Parathyroid adenoma (tissue), 2 donors: Measurements from ENCODE around the gene PRCC.

ENCODE experiments used
- H2AFZ ChIP-seq: fragments of 300-600 bp; sonication (generic); one replicate; pipeline ENCODE4 v1.7.0; 2017; ENCODE audit warnings: antibody characterized with exemption, mild to moderate bottlenecking
- H3K27ac ChIP-seq: fragments of 300-600 bp; sonication (generic); one replicate; pipeline ENCODE4 v1.7.0; 2017
- H3K27me3 ChIP-seq: fragments of 300-600 bp; sonication (generic); one replicate; pipeline ENCODE4 v1.7.0; 2017; ENCODE audit warnings: low read length; ENCODE audit not compliant: control insufficient read depth, insufficient read depth
- H3K36me3 ChIP-seq: fragments of 300-600 bp; sonication (generic); one replicate; pipeline ENCODE4 v1.7.0; 2017; ENCODE audit warnings: low read length; ENCODE audit not compliant: control insufficient read depth, insufficient read depth
- H3K4me1 ChIP-seq: fragments of 300-600 bp; sonication (generic); one replicate; pipeline ENCODE4 v1.7.0; 2017; ENCODE audit warnings: control low read depth
- H3K4me2 ChIP-seq: fragments of 300-600 bp; sonication (generic); one replicate; pipeline ENCODE4 v1.7.0; 2017; ENCODE audit warnings: low read length
- H3K4me3 ChIP-seq: fragments of 300-600 bp; sonication (generic); one replicate; pipeline ENCODE4 v1.7.0; 2017; ENCODE audit warnings: low read depth, low read length
- H3K79me2 ChIP-seq: fragments of 300-600 bp; sonication (generic); one replicate; pipeline ENCODE4 v1.7.0; 2017; ENCODE audit warnings: control low read depth
- H3K9ac ChIP-seq: fragments of 300-600 bp; sonication (generic); one replicate; pipeline ENCODE4 v1.7.0; 2017; ENCODE audit warnings: mild to moderate bottlenecking
- H3K9me3 ChIP-seq: fragments of 300-600 bp; sonication (generic); one replicate; pipeline ENCODE4 v1.7.0; 2017; ENCODE audit warnings: low read length; ENCODE audit not compliant: control insufficient read depth
- TF ChIP-seq, protein P1 (sequence below): fragments of 300-600 bp; sonication (generic); IDR thresholded peaks from one replicate; pipeline ENCODE4 v1.7.0; 2017; ENCODE audit warnings: antibody characterized with exemption, mild to moderate bottlenecking
- donor health status: primary hyperparathyroidism.

PRCC gene

DNA sequence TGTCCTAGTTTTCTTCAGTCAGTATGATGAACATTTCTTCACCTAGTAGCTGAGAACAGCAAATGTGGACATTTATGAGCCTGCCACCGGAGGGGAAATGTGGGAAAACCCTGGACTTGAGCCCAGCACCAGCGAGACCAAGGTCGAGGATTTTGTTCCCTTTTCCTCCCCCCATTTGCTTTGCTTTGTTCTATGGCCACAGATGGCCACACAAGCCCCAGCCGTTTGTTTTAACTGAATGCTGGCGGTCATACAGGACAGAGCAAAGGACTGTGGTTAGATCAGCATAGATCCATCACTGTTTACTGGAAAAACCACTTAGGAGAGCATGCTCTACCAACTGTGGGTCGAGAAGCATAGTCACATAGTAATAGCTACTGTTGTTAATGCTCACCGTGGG is 28.5 kb downstream of the PRCC start:
- no peak overlapping the region for H2AFZ ChIP-seq
- H3K27ac ChIP-seq: no peak overlapping the region
- no peak overlapping the region for H3K9ac ChIP-seq
- no peaks in the 10 kb centered on the region for H3K79me2 ChIP-seq
- H3K27me3 ChIP-seq: no peaks in the 10 kb centered on the region
- no peaks in the 10 kb centered on the region for H3K9me3 ChIP-seq
- H3K36me3 ChIP-seq: no peaks in the 10 kb centered on the region
- H3K4me3 ChIP-seq: no peak overlapping the region
- no peaks in the 10 kb centered on the region for H3K4me1 ChIP-seq
- TF ChIP-seq, protein P1, sequence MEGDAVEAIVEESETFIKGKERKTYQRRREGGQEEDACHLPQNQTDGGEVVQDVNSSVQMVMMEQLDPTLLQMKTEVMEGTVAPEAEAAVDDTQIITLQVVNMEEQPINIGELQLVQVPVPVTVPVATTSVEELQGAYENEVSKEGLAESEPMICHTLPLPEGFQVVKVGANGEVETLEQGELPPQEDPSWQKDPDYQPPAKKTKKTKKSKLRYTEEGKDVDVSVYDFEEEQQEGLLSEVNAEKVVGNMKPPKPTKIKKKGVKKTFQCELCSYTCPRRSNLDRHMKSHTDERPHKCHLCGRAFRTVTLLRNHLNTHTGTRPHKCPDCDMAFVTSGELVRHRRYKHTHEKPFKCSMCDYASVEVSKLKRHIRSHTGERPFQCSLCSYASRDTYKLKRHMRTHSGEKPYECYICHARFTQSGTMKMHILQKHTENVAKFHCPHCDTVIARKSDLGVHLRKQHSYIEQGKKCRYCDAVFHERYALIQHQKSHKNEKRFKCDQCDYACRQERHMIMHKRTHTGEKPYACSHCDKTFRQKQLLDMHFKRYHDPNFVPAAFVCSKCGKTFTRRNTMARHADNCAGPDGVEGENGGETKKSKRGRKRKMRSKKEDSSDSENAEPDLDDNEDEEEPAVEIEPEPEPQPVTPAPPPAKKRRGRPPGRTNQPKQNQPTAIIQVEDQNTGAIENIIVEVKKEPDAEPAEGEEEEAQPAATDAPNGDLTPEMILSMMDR: no peak
- no peak overlapping the region for H3K4me2 ChIP-seq

DNA sequence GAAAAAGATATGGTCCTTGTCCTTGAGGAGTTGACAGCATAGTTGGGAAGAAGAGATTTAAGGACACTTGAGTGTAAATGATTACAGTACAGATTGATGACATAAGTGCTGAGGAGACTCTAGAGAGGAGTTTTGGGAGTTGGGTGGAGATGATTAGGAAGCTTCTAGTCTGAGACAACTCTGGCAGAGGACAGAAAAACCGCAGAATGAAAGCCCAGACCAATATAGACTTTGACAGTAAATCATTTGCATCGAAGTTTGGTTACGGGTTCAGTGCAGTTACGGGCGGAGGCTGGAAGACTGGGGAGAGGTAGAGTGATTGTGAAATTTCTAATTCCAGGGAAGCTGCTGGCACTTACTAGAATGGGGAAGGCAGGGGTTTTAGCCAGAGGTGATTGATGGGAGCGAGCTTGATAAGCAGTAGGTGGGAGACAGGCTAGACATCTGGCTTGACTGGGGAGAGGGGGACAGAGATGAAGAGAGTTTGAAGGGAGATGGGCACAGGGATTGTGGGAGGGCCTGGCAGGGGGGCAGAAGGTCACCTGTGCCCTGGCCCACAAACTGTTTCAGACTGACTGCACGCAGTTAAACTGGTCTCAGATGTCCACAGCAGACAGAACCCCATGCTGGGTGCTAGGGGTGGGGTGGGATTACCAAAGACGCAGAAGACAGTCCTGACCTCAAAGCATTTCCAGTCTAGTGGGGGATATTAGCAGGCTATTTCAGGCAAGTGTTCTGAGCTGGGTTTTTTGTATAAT is 29.2 kb downstream of the PRCC start:
- H3K9ac ChIP-seq: no peak overlapping the region
- H3K36me3 ChIP-seq: no peaks in the 10 kb centered on the region

DNA sequence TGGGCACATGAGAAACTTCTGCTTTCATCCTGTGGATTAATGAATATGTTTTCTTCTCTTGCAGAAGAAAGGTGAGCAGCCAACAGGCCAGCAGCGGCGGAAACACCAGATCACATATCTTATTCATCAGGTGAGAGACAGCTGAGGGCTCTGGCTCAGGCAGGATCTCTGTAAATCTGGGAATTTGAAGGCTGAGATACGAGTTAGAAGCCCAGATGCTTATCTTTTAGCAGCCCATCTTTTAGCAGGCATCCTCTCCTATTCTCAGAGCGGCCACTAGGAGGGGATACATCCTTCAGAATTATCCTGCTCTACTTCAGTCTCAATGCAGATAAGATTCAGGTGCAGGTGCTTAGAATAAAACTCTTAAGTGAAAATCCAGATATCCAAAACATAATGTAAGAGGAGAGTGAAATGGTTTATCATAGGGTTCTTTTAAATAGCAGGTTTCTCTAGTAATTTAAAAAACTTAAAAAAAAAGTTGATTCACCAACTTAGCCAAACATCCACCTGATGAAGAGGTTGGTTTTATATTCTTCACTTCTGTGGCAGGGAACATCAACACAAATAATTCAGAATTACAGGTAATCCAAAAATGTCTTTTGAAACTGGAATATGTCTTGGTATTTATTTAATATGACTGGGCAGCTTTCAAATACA is 30.0 kb downstream of the PRCC start:
- no peak overlapping the region for H2AFZ ChIP-seq
- no peak overlapping the region for H3K4me2 ChIP-seq
- no peak overlapping the region for H3K27ac ChIP-seq
- peaks cover 11% of the 10 kb centered on the region for H3K4me1 ChIP-seq
- no peak overlapping the region for H3K9ac ChIP-seq
- TF ChIP-seq, protein P1: peak; percentile 65
- H3K27me3 ChIP-seq: no peaks in the 10 kb centered on the region
- no peaks in the 10 kb centered on the region for H3K79me2 ChIP-seq
- H3K4me3 ChIP-seq: no peak overlapping the region
- no peaks in the 10 kb centered on the region for H3K9me3 ChIP-seq
- no peaks in the 10 kb centered on the region for H3K36me3 ChIP-seq

More for the DNA sequence above, 29.2 kb downstream of the PRCC start:
- H3K79me2 ChIP-seq: no peaks in the 10 kb centered on the region
- no peak overlapping the region for H3K27ac ChIP-seq
- no peak overlapping the region for H3K4me2 ChIP-seq
- no peak overlapping the region for H2AFZ ChIP-seq
- no peaks in the 10 kb centered on the region for H3K9me3 ChIP-seq
- TF ChIP-seq, protein P1: no peak
- no peaks in the 10 kb centered on the region for H3K27me3 ChIP-seq
- H3K4me1 ChIP-seq: peaks cover 5% of the 10 kb centered on the region
- H3K4me3 ChIP-seq: no peak overlapping the region

DNA sequence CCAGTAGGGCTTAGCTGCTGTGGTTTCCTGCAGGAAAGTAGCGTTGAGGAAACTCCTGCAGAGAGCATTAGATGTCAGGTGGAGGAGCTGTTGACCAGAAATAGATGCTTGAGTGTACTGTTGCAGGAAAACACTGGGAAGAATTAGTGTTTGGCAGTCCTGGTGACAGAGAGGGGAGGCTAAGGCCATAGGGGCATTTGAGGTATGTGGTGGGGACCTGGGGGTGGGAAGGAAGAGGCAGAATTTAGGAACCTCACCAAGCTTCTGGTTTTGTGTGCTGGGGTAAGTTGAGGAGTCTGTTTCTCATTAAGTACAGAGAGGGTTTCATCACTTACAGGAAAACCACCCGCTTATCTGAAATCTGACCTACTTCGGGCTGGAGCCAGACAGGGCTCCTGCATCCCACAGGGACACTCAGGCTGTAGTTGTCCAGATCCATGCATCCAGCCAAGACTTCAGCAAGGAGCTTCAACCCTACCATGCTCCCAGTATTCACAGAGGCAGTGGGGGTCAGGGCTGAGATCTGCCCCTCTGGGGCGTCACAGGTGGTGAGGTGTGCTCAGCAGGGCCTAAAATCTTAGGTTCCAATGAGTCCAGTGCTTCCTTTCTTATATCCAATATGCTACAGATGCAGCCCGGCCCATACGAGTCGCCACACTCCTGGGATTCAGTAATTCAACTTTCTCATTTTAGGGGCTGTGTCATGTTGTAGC is 34.2 kb downstream of the PRCC start:
- H3K9ac ChIP-seq: no peak overlapping the region
- TF ChIP-seq, protein P1: no peak
- H3K79me2 ChIP-seq: no peaks in the 10 kb centered on the region
- peaks cover 23% of the 10 kb centered on the region for H3K4me1 ChIP-seq
- H2AFZ ChIP-seq: no peak overlapping the region
- no peaks in the 10 kb centered on the region for H3K36me3 ChIP-seq
- H3K4me2 ChIP-seq: peak overlapping the region; percentile 5
- H3K27ac ChIP-seq: no peak overlapping the region
- H3K27me3 ChIP-seq: no peaks in the 10 kb centered on the region
- no peaks in the 10 kb centered on the region for H3K9me3 ChIP-seq
- no peak overlapping the region for H3K4me3 ChIP-seq
